Ramos (cell line): ENCODE results near the gene WWOX.
"Not testable (repeated sequence)": the region's sequence is repeated elsewhere in the genome, so short reads cannot be mapped to it uniquely, and the experiment has no call there.

Experiments
- in situ Hi-C: fragments of 300-500 bp; cut with MboI; formaldehyde crosslinking; loops from one replicate; pipeline ENCODE4 v1.14.3; 2022; ENCODE audit warnings: low sequenced_read_pairs; ENCODE audit not compliant: unreplicated experiment

The WWOX gene

DNA sequence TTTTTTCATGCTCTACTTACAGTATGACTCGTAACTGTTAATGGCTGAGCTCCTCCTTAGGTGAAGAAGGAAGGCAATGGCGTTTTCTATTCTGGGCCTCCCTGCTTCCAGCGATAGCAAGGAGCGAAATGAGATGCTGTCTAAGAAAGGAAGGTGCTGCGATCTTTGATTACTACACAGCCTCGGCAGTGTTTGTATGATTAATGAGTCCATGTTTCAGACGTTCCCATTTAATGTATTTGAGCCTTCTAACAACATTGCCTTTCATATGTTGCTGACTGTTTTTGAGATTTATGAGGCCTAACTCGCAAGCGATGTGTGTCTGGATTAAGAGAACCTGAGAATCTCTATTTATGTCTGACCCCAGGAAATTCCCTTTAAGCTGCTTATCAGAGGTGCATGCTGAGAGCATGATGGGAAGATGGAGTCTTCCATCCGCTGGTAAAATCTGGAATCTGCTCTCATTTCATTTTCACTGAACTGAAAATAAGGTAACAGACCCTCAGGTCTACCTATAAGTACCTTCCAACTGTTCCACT, 403.4 kb downstream of the WWOX start:
- in situ Hi-C loops = no loop called here

DNA sequence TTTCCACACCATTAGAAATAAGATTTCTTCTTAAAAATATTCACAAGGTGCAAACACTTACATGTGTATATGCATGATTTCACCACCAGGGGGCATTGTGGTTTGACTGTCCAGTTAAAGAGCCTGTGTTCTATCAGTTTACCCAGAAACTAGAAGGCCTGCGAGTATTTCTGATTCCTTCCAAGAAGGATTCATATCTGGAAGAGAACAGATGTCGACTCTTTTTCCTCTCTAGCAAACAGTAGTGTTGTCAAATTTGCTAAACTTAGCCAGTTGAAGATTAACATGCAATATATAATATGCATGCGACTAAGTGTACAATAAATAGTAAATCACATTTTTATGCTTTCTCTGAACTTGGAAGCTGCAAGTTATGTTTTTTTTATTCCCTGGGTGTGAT, 404.1 kb downstream of the WWOX start:
- in situ Hi-C loops = no loop called here

DNA sequence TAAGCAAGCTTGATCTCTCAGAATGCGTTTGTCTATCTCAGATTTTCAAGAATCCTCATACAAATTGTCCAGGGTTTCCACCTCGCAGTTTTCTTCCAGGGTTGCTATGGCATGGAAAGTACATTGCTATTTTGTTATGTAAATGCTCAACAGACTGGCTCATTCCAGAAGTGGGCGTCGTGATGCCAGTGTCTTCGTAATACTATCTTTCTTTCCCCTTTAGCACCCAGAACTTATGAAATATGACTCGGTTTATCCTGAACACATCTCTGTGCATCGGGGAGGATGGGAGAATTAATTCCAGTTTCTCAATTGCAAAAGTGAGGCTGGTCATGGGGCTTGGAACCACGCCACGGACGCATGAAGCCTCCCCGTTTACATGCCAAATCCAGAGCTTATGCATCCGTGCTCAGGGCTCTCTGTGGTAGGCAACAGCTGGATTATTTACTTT, 405.0 kb downstream of the WWOX start:
- in situ Hi-C loops = no loop called here

DNA sequence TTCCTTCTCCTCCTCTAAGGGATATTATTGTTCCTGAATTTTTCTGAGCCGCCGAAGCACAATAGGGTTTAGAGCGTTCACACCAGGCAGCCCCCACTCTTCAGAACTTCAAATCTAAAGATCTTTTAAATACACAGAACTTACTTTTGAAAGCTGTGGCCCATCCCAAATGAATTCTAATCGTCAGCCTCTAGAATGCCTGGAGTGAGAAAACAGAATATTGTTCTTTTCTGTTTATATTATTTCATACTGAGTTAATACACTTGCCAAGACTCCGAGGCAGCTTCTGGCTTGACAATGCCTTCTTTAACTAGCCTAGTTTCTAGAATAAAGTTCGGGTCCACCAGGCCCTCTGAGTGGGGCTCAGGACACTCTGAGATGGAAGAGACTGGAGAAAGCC, 405.6 kb downstream of the WWOX start:
- in situ Hi-C loops = loop anchor here (5.0 kb wide), 1 partner anchor 262 kb away; no protein-coding TSS in a partner anchor

DNA sequence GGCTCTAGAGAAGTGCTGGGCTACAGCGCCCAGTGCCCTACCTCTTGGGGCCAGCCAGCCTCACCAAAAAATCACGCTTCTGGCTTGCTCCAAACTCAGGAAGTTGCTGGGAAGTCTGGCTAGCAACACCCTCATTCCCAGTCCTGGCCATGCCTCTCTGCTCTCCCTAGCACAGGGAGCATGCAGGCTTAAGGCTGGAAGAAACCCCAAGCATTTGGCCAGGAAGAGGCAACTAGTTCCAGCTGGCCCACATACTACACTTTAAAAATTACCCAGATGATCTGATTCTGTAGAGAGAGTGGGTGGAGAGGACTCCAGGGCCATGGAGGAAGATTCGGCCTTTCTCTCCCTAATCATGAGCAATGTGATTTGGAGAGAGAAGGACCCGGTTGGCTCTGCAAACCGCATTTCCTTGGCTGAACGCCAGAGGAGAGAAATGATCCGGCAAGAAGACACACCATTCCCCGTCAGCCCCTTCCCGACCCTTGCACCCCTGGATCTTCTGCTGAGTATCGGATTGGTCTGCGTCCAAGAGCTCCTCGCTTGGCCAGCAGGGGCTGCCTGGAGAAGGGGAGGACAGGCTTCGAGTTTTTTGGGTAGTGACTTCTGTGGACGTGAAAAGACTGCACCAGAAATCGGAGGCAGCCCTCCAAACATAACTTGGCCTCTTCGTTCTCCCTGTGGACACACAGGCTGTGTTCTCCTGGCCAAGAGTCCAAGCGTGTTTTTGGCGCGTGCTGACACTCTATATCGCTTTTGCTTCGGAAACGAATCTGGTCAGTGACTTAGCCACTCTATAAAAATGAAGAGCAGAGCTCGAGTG, 406.3 kb downstream of the WWOX start:
- in situ Hi-C loops = loop anchor here (5.0 kb wide), 1 partner anchor 262 kb away; no protein-coding TSS in a partner anchor

DNA sequence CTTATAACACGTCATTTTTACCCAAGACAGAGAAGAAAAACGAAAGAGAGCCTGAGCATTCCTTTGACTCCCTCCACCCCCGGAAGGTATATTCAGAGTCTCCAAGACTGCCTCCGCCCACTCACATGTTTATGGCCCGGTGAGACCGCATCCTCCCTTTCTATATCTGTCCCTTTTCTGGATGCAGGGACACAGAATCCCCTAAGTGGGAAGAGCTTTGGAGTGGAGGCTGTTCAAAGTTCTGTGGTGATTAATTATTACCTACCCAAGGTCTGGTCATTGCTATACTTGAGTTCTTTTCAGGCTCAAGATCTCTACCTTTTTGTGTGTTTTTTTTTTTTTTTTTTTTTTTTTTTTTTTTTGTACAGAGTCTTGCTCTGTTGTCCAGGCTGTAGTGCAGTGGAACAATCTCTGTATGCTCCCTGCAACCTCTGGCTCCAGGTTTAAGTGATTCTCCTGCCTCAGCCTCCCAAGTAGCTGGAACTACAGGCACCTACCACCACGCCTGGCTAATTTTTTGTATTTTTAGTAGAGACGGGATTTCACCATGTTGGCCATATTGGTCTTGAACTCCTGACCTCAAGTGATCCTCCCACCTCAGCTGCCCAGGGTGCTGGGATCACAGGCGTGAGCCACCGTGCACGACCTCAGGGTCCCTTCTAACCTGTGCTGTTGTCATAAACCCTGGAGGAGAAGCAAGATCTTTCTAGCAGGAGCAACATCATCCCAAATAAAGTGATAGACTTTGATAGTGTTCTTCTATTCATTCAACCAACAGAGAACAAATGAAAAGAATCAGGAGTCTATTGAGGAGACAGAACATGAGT, 407.1 kb downstream of the WWOX start:
- in situ Hi-C loops = loop anchor here (5.0 kb wide), 1 partner anchor 261 kb away; no protein-coding TSS in a partner anchor

DNA sequence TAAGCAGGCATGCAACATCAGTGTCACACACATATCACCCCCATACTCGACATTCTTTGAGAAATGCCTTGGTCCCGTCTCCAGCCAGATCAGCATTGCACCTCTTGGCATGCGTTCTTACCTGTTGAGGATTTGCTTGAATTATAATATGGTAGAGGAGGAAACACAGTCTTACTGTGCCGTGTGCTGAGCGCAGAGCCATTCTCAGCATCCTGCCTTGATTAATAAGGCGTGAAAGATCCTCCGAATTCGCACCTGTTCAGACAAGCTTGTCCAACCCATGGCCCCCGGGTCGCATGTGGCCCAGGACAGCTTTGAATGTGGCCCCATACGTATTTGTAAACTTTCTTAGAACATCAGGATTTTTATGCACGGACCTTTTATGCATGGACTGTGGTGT, 408.1 kb downstream of the WWOX start:
- in situ Hi-C loops = loop anchor here (5.0 kb wide), 1 partner anchor 260 kb away; no protein-coding TSS in a partner anchor

DNA sequence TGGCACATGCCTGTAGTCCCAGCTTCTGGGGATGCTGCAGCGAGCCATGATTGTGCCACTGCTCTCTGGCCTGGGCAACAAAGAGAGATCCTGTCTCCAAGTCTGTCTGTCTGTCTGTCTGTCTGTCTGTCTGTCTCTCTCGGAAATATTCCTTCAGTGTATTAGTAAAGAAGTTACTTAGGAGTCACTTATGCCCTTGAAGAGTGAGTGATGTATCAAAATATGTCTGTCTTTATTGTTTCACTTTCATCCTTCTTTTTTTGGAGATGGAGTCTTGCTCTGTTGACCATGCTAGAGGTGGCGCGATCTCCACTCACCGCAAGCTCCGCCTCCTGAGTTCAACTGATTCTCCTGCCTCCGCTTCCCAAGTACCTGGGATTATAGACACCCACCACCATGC, 410.5 kb downstream of the WWOX start:
- in situ Hi-C loops = loop anchor here (5.0 kb wide), 1 partner anchor 257 kb away; no protein-coding TSS in a partner anchor

DNA sequence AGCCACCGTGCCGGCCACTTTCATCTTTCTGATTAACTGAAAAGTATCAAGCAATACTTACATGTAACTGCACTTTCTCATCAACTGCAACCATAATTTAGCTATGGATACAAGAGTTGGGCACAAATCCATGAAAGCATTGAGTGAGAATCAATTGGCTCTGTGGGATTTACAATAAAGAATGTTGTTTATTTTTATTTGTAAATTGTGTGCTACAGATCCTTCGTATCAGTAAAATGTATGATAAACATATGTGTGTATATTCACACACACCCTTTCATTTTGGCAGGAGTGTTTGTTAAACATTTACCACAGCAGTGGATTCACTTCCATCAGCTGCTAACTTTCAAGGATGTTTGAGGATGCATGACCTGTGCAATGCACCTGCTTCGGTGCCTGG, 411.0 kb downstream of the WWOX start:
- in situ Hi-C loops = no loop called here

DNA sequence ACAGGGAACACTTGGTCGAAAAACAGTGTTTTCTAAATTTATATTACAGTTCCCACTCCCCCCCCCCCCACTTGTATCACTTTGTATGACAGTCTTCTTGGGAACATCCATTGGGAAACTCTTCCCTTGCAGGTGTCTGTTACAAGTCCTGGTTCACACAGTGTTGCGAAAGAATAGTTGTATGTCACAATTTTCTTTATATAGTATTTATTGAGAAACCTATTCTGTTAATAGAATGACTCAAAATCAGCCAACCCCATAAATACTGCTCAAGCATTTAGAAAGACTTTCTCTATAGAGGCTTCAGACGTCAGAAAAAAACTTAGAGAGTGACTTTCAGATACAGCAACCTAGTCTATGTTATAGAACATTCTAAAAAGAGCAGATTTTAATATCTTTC, 414.4 kb downstream of the WWOX start:
- in situ Hi-C loops = no loop called here

DNA sequence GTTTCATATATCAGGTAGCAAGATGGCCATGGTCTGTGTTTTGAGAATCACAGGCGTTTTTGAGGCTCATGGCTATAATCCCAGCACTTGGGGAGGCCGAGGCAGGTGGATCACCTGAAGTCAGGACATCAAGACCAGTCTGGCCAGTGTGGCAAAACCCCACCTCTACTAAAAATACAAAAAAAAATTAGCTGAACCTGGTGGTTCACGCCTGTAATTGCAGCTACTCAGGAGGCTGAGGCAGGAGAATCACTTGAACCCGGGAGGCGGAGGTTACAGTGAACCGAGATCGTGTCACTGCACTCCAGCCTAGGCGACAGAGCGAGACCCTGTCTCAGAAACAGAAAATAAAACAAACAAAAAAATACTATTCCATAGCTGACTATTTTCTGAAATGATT, 415.4 kb downstream of the WWOX start:
- in situ Hi-C loops = not testable (repeated sequence)

DNA sequence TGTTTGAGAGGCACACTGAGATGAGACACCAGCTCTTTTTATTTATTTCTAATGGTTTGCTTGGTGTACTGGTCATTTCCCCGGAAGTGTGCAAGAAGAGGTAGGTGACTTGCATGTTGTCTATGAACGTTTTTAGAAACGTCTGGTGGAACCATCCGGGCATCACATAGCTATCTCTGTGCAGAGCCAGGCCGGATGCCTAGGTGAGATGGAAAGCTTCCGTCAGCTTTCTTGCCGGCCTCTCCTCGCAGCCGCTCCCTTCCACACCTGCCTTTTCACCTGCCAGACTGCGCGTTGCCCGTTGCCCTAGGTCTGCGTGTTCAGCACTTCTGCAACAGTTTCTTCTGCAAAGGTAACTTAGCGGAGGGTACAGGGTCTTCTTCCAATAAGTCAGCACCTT, 416.0 kb downstream of the WWOX start:
- in situ Hi-C loops = no loop called here

DNA sequence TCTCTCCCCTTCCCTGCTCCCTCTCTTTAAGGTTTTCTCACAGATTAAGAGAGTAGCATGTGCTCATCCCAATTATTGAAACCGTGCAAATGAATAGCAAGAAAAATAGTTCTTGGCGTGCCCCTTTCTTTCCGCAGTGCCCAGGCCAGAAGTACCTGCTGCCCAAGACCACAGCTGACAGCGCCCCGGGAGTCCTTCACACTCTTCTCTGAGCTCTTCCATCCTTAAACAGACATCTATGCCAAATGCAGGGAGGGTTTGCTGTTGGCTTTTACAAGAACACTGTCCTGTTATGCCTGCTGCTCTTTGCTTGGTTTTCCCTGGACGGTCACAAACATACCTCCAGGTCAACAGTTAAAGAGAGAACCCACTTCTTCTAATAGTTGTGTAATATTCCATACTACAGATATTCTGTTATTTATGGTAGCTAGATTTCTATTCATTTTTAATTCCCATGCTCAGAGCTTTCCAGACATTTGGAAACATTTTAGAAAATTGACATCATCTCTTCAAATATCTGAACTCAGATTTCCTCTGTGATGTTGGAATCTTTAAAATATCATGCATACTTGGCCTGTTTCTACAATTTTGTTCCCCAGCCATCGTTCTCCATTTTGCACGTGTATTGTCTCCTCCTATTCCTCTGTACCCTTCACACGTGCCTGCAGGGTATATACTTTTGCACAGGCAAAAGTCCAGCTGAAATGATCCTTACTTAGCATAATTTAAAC, 416.7 kb downstream of the WWOX start:
- in situ Hi-C loops = no loop called here

DNA sequence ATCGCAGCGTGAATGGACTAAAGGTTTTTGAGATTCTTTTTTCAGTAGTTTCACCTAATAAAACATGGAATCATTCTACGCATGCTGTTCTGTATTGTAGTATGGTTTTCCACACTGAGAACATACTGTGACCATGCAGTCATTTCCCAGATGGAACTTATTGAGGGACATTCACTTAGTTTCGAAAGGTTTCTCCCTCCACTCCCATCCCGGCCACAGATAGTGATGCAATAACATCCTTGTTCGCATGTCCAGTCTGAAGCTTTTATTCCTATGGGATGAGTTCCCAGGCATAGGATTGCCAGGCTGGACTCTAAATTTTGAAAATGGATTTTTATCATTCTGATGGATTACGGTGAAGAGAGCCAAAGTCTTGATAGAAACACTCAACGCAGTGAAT, 420.4 kb downstream of the WWOX start:
- in situ Hi-C loops = no loop called here

DNA sequence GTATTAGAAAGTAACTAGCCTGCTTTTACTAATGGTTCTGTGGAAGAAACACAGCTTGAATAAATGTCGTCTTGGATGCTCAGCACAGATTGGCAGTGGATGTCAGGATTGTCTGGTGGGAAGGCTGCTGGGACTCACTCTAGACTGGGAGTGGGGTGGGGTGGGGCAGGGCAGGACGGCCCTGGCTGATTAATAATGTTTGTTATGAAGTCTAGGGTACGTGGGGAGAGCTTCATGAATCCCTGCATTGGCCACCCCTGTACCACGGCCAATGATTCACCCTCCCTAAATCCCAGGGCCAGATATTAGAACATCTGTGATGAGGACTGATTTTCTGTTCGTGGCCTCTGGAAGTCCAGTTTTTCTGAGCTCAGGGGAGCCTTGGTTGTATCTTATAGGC, 421.0 kb downstream of the WWOX start:
- in situ Hi-C loops = no loop called here

DNA sequence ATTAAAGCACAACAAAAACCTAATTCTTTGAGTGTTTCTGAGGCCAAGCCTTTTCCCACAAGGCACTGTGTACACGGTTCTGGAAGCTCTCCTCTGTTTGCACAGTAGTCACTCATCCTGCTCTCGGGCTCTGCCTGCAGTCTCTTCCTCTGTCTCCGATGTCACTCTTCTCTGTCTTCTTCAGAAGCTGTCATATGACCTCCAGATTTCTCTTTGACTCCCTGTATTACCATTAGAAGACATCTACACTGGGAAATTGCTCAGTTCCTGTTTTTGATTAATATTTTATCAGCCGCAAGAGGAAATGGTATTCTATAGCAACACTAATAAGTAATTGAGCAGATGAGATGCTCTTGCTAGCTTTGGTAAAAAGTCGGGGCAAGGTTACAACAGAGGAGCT, 422.9 kb downstream of the WWOX start:
- in situ Hi-C loops = no loop called here

DNA sequence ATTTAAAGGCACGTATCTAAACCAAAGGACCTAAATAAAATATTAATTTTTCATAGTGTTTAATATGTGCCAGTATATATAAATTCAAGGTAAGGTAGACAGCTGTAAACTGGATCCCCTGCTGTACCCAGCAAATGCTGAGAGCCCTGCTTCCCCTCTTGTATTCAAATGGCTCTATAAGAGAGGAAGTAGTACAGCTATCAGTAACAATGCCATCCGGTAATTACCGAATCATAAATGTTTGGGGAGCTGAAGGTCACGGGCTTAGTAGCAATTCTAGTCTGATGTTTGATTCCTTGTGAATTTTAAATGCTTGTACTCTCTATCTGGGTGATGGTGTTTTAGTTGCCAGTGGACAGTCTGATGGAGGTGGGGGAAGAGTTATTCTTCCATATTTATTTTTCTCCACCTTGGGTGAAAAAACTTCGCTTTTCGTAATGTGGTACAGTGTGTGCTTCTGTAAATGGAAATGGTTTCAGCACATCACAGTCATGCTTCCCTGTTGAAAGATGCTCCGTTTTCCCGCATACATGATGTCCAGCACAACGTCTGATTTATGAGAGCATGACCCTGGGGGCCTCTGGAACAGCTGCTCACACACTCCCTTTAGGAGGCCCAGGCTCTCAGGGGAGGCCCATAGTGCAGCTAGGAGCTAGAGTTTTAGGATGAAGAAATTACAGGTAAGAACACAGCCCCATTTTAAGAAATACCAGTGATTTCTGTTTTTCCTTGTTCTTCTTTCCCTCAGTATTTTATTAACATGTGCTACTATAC, 423.9 kb downstream of the WWOX start:
- in situ Hi-C loops = no loop called here

DNA sequence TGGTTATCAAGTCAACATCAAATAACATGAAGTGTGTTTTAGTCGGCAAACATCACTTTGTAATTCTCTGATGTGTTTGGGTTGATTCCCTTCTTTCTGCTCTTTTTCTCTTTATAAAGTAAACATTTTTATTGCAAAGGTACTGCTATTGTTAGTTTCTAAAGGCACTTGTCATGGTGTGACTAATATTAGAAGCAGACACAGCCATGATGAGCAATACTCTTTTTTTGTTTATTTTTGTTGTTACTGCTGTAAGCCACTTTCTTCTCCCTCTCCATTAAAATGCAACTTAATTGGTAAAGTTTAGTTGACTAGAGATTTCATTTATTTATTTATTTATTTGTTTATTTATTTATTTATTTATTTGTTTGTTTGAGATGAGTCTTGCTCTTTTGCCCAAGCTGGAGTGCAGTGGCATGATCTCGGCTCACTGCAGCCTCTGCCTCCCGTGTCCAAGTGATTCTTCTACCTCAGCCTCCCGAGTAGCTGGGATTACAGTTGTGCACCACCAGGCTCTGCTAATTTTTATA, 424.7 kb downstream of the WWOX start:
- in situ Hi-C loops = no loop called here

DNA sequence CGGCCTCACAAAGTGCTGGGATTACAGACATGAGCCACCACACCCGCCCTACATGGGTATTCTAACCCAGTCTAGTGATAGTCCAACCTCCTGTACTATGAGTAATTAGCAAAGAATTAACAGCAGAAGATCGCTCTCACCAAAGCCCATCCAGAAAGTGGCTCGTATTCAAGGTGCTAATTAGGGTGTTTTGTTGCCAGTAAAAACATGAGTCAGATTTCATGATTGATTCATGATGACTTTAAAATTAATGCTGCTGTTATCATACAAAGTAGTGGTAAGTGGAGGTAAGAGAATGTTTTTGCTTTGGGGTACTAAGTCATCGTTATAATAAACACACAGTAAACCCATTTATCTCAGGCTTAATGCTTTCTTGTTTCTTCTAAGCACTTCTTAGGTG, 428.8 kb downstream of the WWOX start:
- in situ Hi-C loops = no loop called here
